Measurements from ENCODE around the gene MRPL54.

- no peak for TF ChIP-seq POLR2A (IDR thresholded peaks at IDR 0.05)
- TF ChIP-seq CTCF (IDR thresholded peaks at IDR 0.05): no peak
These were observed 22.3 kb downstream of the MRPL54 start for GRCh38 chr19:3784607-3785450.

Measured in heart left ventricle (tissue), 13 donors.